Esophagus squamous epithelium (tissue), 4 donors: Measurements from ENCODE around the gene MMP24.

Experiments used
- POLR2A ChIP-seq, 4 donors: fragments of 450-650 bp; IDR thresholded peaks; one replicate each; pipeline ENCODE4 v1.6.1; 2017; ENCODE audit warnings: antibody characterized with exemption in 4 of 4, mild to moderate bottlenecking in 4 of 4, moderate library complexity in 3 of 4
- TF ChIP-seq, protein P1 (sequence below), 6 experiments: fragments of 450-650 bp in 4 of 6; fragments of 200-600 bp in 2 of 6; sonication (generic) in 2 of 6; IDR thresholded peaks; one replicate each; pipeline ENCODE4 v1.5.1; 2016 to 2019; ENCODE audit warnings: antibody characterized with exemption in 6 of 6, mild to moderate bottlenecking in 4 of 6, moderate library complexity in 4 of 6

DNA sequence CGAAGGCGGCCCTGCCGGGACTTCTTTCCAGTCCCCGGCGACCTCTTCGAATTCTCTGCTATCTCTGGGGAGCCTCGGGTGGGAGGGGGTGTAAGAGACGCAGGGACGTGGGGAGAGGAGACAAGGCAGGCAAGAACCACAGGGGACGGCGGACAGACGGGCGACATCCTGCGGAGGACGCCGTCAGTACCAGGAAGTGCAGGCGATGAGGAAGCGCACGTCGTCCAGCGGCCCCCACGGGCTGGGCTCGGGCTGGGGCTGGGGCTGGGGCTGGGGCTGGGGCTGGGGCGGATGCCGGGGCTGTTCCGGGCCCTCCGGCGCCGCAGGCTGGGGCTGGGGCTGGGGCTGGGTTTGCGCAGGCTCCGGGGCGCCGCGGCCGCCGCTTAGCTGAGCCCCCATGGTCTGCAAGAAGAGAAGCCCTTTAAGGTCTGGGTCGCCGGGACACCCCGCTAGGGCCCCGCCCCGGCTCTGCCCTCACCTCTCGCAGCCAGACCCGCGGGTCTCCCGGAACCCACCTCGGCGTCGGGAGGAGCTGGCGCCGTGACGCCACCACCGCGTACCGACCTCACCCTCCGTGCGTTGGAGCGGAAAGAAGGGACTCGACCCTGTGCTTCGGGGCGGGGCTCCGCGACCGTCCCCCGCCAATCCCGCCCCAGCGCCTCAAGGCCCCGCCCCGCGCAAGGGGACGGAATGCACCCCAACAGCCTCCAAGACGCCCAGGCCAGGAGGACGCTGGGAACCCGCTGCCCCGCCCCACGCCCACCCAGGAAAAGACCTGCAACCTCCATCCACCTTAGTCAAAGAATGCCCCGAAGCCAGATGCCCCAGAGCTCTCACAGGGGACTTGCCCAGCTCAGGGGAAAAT lies 51.3 kb downstream of the MMP24 start, which contains the start of gene MMP24OS:
- TF ChIP-seq, protein P1, sequence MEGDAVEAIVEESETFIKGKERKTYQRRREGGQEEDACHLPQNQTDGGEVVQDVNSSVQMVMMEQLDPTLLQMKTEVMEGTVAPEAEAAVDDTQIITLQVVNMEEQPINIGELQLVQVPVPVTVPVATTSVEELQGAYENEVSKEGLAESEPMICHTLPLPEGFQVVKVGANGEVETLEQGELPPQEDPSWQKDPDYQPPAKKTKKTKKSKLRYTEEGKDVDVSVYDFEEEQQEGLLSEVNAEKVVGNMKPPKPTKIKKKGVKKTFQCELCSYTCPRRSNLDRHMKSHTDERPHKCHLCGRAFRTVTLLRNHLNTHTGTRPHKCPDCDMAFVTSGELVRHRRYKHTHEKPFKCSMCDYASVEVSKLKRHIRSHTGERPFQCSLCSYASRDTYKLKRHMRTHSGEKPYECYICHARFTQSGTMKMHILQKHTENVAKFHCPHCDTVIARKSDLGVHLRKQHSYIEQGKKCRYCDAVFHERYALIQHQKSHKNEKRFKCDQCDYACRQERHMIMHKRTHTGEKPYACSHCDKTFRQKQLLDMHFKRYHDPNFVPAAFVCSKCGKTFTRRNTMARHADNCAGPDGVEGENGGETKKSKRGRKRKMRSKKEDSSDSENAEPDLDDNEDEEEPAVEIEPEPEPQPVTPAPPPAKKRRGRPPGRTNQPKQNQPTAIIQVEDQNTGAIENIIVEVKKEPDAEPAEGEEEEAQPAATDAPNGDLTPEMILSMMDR (IDR thresholded peaks at IDR 0.05), result peak in 2 of 6 experiments; percentile 8 to 17
- peak in 3 of 4 donors; percentile 85 to 94 (median 91) for TF ChIP-seq POLR2A (IDR thresholded peaks at IDR 0.05)
